OCI-LY3 (cell line): ENCODE measurements around the gene WNT11.

ENCODE experiments used
- H2AFZ ChIP-seq: fragments of 200-600, 300-600 bp; shearing (Covaris generic); 2 replicates; pipeline ENCODE4 v1.6.0; 2014; ENCODE audit warnings: antibody characterized with exemption, low read depth, low read length
- H3K27ac ChIP-seq: fragments of 200-600, 300-600 bp; sonication (generic); 2 replicates; pipeline ENCODE4 v1.5.1; 2014; ENCODE audit warnings: mild to moderate bottlenecking, low read length, moderate library complexity, mixed read lengths
- H3K27me3 ChIP-seq: fragments of 200-600, 300-600 bp; sonication (generic); 2 replicates; pipeline ENCODE4 v1.6.1; 2014; ENCODE audit warnings: low read depth, low read length, mixed read lengths
- H3K36me3 ChIP-seq: fragments of 200-600, 300-600 bp; sonication (generic); replicated peaks from 2 replicates; pipeline ENCODE3; 2014; ENCODE audit warnings: low read depth, low read length, mixed read lengths
- H3K4me1 ChIP-seq: fragments of 300-600, 200-600 bp; sonication (generic); 2 replicates; pipeline ENCODE4 v1.6.1; 2014; ENCODE audit warnings: low read length, mixed read lengths
- H3K4me2 ChIP-seq: fragments of 200-600, 300-600 bp; sonication (generic); 2 replicates; pipeline ENCODE4 v1.6.1; 2014; ENCODE audit warnings: low read length, mixed read lengths
- H3K4me3 ChIP-seq: fragments of 300-600, 200-600 bp; sonication (generic); 2 replicates; pipeline ENCODE4 v1.5.1; 2014; ENCODE audit warnings: antibody characterized with exemption, mild to moderate bottlenecking, low read length, moderate library complexity
- H3K79me2 ChIP-seq: fragments of 300-600, 200-600 bp; shearing (Covaris generic); 2 replicates; pipeline ENCODE4 v1.6.1; 2014; ENCODE audit warnings: mild to moderate bottlenecking, low read length, mixed read lengths
- H3K9ac ChIP-seq: fragments of 300-600, 200-600 bp; shearing (Covaris generic); 2 replicates; pipeline ENCODE4 v1.6.0; 2014; ENCODE audit warnings: mild to moderate bottlenecking, low read length, moderate library complexity
- H3K9me3 ChIP-seq: fragments of 200-600, 300-600 bp; shearing (Covaris generic); 2 replicates; pipeline ENCODE4 v1.6.1; 2014; ENCODE audit warnings: low read length, mixed read lengths; ENCODE audit not compliant: insufficient read depth
- H4K20me1 ChIP-seq: fragments of 200-600, 300-600 bp; sonication (generic); 2 replicates; pipeline ENCODE4 v1.6.1; 2016; ENCODE audit warnings: low read length, mixed read lengths; ENCODE audit not compliant: insufficient read depth
- CTCF ChIP-seq: fragments of 200-600, 300-600 bp; sonication (generic); IDR thresholded peaks from 2 replicates; pipeline ENCODE4 v1.5.1; 2014; ENCODE audit warnings: antibody characterized with exemption, low read length, low read depth
- EZH2phosphoT487 ChIP-seq: fragments of 200-600 bp; shearing (Covaris generic); IDR thresholded peaks from 2 replicates; pipeline ENCODE4 v1.6.1; 2018; ENCODE audit warnings: antibody characterized with exemption, mixed run types, low read depth

Gene WNT11

GRCh38 chr11:76243957-76244285 lies 37.6 kb upstream of the WNT11 start:
- no peak for TF ChIP-seq EZH2phosphoT487
- no peak for TF ChIP-seq CTCF
- H4K20me1 ChIP-seq = no peaks in the 10 kb centered on the region
- no peak overlapping the region for H2AFZ ChIP-seq
- no peak overlapping the region for H3K4me3 ChIP-seq
- no peak overlapping the region for H3K27ac ChIP-seq
- H3K4me2 ChIP-seq = no peak overlapping the region
- H3K27me3 ChIP-seq = peaks cover 9% of the 10 kb centered on the region; the same call in 1 of the 2 replicates
- no peak overlapping the region for H3K9ac ChIP-seq
- H3K79me2 ChIP-seq = no peaks in the 10 kb centered on the region
- no peaks in the 10 kb centered on the region for H3K9me3 ChIP-seq
- no peaks in the 10 kb centered on the region for H3K4me1 ChIP-seq
- H3K36me3 ChIP-seq = no peaks in the 10 kb centered on the region

- no peak overlapping the region for H2AFZ ChIP-seq
- H4K20me1 ChIP-seq = no peaks in the 10 kb centered on the region
- H3K4me2 ChIP-seq = no peak overlapping the region
- no peak overlapping the region for H3K9ac ChIP-seq
- H3K4me1 ChIP-seq = no peaks in the 10 kb centered on the region
- TF ChIP-seq EZH2phosphoT487 (no peak), CTCF (no peak)
- H3K79me2 ChIP-seq = no peaks in the 10 kb centered on the region
- H3K36me3 ChIP-seq = no peaks in the 10 kb centered on the region
- no peak overlapping the region for H3K27ac ChIP-seq
- no peak overlapping the region for H3K4me3 ChIP-seq
- no peaks in the 10 kb centered on the region for H3K9me3 ChIP-seq
- H3K27me3 ChIP-seq = peaks cover 9% of the 10 kb centered on the region; the same call in 1 of the 2 replicates
These were observed 37.1 kb upstream of the WNT11 start for GRCh38 chr11:76243193-76243956.

- Histone ChIP-seq H3K27me3 (peaks cover 12% of the 10 kb centered on the region; the same call in 1 of the 2 replicates), H3K9ac (no peak overlapping the region), H2AFZ (no peak overlapping the region), H3K4me1 (no peaks in the 10 kb centered on the region), H3K27ac (no peak overlapping the region), H4K20me1 (no peaks in the 10 kb centered on the region), H3K79me2 (no peaks in the 10 kb centered on the region), H3K9me3 (no peaks in the 10 kb centered on the region), H3K36me3 (no peaks in the 10 kb centered on the region), H3K4me2 (no peak overlapping the region), H3K4me3 (no peak overlapping the region)
- TF ChIP-seq CTCF = no peak
- no peak for TF ChIP-seq EZH2phosphoT487
These were observed 35.9 kb upstream of the WNT11 start for GRCh38 chr11:76242004-76242779.

- no peaks in the 10 kb centered on the region for H3K79me2 ChIP-seq
- H3K4me1 ChIP-seq = peaks cover 5% of the 10 kb centered on the region; the same call in 1 of the 2 replicates
- H4K20me1 ChIP-seq = no peaks in the 10 kb centered on the region
- no peak for TF ChIP-seq CTCF
- no peak for TF ChIP-seq EZH2phosphoT487
- no peaks in the 10 kb centered on the region for H3K9me3 ChIP-seq
- H3K4me2 ChIP-seq = no peak overlapping the region
- no peak overlapping the region for H3K4me3 ChIP-seq
- no peak overlapping the region for H3K27ac ChIP-seq
- no peak overlapping the region for H3K9ac ChIP-seq
- H2AFZ ChIP-seq = no peak overlapping the region
- peaks cover 13% of the 10 kb centered on the region; the same call in 1 of the 2 replicates for H3K27me3 ChIP-seq
- H3K36me3 ChIP-seq = no peaks in the 10 kb centered on the region
These were observed 35.1 kb upstream of the WNT11 start for GRCh38 chr11:76241243-76242000.
